HL-60 (cell line): ENCODE results near the gene BCCIP.
A peak's percentile ranks its signal among the peaks of the same experiment; 100 is the strongest.

Experiments
- DNase-seq, 2 experiments: peaks; one replicate each; pipeline ENCODE4 v3.0.0-alpha.2; 2010 to 2020; ENCODE audit warnings: low read depth in 1 of 2, low spot score in 1 of 2
- H3K27ac ChIP-seq: fragments of 250-450 bp; sonication (Bioruptor Pico); replicated peaks from 2 replicates; pipeline ENCODE4 v1.5.1; 2020; ENCODE audit warnings: mild to moderate bottlenecking, moderate library complexity
- H3K27me3 ChIP-seq: fragments of 250-450 bp; sonication (Bioruptor Pico); 2 replicates; pipeline ENCODE4 v1.5.1; 2021; ENCODE audit warnings: mild to moderate bottlenecking, moderate library complexity; ENCODE audit not compliant: insufficient read depth, poor library complexity, severe bottlenecking
- H3K4me3 ChIP-seq: replicated peaks from 2 replicates; pipeline ENCODE4 v1.5.1; 2011; ENCODE audit warnings: mild to moderate bottlenecking, control low read depth, low read length; ENCODE audit not compliant: insufficient read depth
- GABPA ChIP-seq: IDR thresholded peaks from 2 replicates; pipeline ENCODE4 v1.6.1; 2012; ENCODE audit warnings: low read depth
- POLR2AphosphoS5 ChIP-seq: IDR thresholded peaks from 2 replicates; pipeline ENCODE4 v1.6.1; 2012; ENCODE audit warnings: low read depth
- REST ChIP-seq: IDR thresholded peaks from 2 replicates; pipeline ENCODE4 v1.6.1; 2012; ENCODE audit warnings: low read depth; ENCODE audit not compliant: insufficient replicate concordance
- SPI1 ChIP-seq: IDR thresholded peaks from 2 replicates; pipeline ENCODE4 v1.6.1; 2012; ENCODE audit warnings: low read depth, mild to moderate bottlenecking, borderline replicate concordance
- TF ChIP-seq, protein P1 (sequence below): IDR thresholded peaks from one replicate; pipeline ENCODE4 v1.5.1; 2011; ENCODE audit warnings: low read length, control low read depth, inconsistent platforms; ENCODE audit not compliant: insufficient read depth

The BCCIP gene

DNA sequence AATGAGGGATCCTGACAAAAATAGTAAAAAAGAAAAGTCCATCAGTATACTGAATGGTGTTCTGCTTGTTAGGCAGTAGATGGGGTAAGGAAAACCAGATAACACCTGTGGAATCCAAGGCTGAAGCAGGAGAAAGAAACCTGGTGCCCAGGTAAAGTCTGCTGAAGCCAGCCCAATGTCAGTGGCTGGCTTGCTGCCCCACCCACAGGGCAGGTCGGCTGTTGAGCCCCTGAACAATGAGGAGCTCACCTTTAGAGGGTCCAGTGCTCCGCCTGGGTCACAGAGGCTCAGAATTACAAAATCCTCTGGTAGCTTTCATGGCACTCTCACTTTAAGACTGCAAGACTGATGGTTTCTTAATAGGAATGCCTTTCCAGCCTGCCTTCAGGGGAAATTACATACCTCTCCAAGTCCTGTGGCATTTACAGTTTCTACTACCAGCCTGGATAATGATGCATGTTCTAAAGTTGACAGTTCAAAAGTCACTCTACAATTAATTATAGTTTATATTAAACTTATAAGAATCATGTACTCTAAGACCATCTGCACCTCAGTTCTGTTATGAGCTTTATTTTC is 33.9 kb downstream of the BCCIP start:
- H3K27ac ChIP-seq, result no peak overlapping the region
- no peak for DNase-seq
- TF ChIP-seq POLR2AphosphoS5 (no peak), REST (no peak), SPI1 (no peak), GABPA (no peak)
- TF ChIP-seq, protein P1, sequence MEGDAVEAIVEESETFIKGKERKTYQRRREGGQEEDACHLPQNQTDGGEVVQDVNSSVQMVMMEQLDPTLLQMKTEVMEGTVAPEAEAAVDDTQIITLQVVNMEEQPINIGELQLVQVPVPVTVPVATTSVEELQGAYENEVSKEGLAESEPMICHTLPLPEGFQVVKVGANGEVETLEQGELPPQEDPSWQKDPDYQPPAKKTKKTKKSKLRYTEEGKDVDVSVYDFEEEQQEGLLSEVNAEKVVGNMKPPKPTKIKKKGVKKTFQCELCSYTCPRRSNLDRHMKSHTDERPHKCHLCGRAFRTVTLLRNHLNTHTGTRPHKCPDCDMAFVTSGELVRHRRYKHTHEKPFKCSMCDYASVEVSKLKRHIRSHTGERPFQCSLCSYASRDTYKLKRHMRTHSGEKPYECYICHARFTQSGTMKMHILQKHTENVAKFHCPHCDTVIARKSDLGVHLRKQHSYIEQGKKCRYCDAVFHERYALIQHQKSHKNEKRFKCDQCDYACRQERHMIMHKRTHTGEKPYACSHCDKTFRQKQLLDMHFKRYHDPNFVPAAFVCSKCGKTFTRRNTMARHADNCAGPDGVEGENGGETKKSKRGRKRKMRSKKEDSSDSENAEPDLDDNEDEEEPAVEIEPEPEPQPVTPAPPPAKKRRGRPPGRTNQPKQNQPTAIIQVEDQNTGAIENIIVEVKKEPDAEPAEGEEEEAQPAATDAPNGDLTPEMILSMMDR, result no peak
- no peaks in the 10 kb centered on the region for H3K27me3 ChIP-seq
- H3K4me3 ChIP-seq, result no peak overlapping the region

DNA sequence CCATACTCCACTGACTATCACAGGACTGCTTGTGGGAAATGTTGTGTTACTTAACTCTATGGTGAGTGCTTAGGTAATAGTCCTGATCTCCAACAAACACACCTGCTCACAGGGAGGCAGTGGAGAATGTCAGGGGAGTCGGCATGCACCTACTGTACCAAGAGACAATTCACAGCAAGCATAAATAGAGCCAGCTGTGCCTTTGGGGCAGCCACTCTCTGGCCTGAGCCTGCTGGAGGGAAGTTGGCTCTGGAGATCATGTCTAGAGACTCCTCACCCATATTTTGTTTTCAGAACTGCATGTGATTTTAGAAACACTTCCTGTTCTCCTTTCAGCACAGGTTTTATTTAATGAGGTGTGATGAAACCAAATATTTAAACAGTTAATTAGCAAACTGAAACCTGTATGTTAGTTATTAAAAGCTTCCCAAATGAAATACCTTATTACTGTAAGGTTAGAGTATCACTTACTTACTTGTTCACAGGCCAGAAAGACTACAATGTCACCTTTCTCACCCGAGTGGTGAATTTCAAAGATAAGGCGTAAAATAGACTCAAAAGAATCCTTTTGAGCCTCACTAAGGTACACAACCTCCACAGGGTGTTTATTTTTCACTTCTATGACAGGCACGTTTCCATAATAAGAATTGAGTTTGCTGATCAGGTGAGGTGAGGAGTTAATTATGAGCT is 35.9 kb downstream of the BCCIP start:
- no peak for DNase-seq
- no peak for TF ChIP-seq REST
- TF ChIP-seq SPI1, result peak; percentile 21; the same call in 1 of the 2 replicates
- Histone ChIP-seq H3K4me3 (no peak overlapping the region), H3K27me3 (no peaks in the 10 kb centered on the region), H3K27ac (no peak overlapping the region)

GRCh38 chr10:125865120-125865519 is 41.8 kb downstream of the BCCIP start:
- no peak for DNase-seq
- Histone ChIP-seq H3K27ac (no peak overlapping the region), H3K27me3 (no peaks in the 10 kb centered on the region), H3K4me3 (no peak overlapping the region)
- no peak for TF ChIP-seq SPI1

DNA sequence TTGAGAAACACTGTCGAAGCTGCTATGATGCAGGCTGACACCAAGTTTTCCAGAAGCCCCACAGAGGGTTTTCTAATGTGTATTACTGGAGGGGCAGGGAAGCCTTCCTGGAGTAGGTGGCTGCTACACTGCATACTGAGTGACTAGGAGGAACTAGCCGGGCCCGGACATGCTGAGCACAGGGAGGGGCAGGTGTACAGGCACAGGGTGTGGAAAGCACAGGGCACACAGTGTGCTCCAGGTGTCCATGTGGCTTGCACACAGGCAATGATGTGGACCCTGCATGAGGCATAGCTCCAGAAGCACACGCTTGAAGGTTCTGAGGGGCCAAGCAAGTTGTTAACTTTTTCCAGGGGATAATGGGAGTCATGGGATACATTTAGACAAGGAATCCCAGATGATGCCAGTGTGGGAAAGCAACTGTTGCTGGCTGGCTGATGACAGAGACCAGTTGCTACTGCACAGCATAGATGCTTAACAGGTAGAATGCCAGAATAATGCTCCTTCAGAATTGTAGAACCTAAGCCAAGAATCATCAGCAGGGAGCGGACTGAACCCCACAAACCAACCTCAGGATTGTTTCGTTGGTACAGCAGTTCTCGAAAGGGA is 43.2 kb downstream of the BCCIP start:
- Histone ChIP-seq H3K27ac (no peak overlapping the region), H3K27me3 (no peaks in the 10 kb centered on the region), H3K4me3 (no peak overlapping the region)
- no peak for TF ChIP-seq SPI1
- TF ChIP-seq, protein P1, result no peak
- TF ChIP-seq REST, result no peak
- no peak for TF ChIP-seq POLR2AphosphoS5
- no peak for TF ChIP-seq GABPA
- DNase-seq, result no peak
